Natural killer cell (primary cell): Measurements from ENCODE around the gene SCARB2. TPM values are rescaled to one million over a fixed set of nuclear protein-coding genes. Genes with fewer than 3 reads are reported as not detected.

Experiments
- ATAC-seq, 3 donors: fragments of 150-1000 bp in 2 of 3; fragments of 200-7000 bp in 1 of 3; cut with Tn5 transposase; 1 replicate in 1 of 3; 2 replicates in 2 of 3; pipeline ENCODE4 v1.10.0; 2021; ENCODE audit warnings: mild to moderate bottlenecking in 2 of 3, moderate library complexity in 2 of 3
- DNase-seq, 2 donors: peaks; one replicate each; pipeline versions ENCODE4 v3.0.0 to v3.0.0-alpha.2; 2013 to 2021; ENCODE audit warnings: mixed read lengths in 1 of 2
- H3K27ac ChIP-seq: one replicate; pipeline ENCODE4 v1.5.1; 2013; ENCODE audit warnings: mild to moderate bottlenecking, low read length
- H3K27me3 ChIP-seq: one replicate; pipeline ENCODE4 v1.6.1; 2013; ENCODE audit warnings: low read length; ENCODE audit not compliant: control insufficient read depth, insufficient read depth
- H3K36me3 ChIP-seq: one replicate; pipeline ENCODE4 v1.6.1; 2013; ENCODE audit warnings: low read length; ENCODE audit not compliant: control insufficient read depth, insufficient read depth
- H3K4me1 ChIP-seq: one replicate; pipeline ENCODE4 v1.6.1; 2013; ENCODE audit warnings: low read length; ENCODE audit not compliant: control insufficient read depth, insufficient read depth
- H3K4me3 ChIP-seq: one replicate; pipeline ENCODE4 v1.5.1; 2013; ENCODE audit warnings: low read length
- H3K9me3 ChIP-seq: one replicate; pipeline ENCODE4 v1.6.1; 2013; ENCODE audit warnings: low read length; ENCODE audit not compliant: control insufficient read depth, insufficient read depth
- H3K27ac Mint-ChIP-seq, 2 donors: one replicate each; pipeline ENCODE4 v1.8.0; 2022; ENCODE audit warnings: mild to moderate bottlenecking in 2 of 2, mixed read lengths in 2 of 2, moderate library complexity in 1 of 2
- H3K27me3 Mint-ChIP-seq, 2 donors: one replicate each; pipeline ENCODE4 v1.8.0; 2022; ENCODE audit warnings: low read depth in 2 of 2, mixed read lengths in 2 of 2
- H3K36me3 Mint-ChIP-seq: one replicate; pipeline ENCODE4 v1.8.0; 2022; ENCODE audit warnings: mixed read lengths
- H3K4me1 Mint-ChIP-seq, 2 donors: one replicate each; pipeline ENCODE4 v1.8.0; 2022; ENCODE audit warnings: mixed read lengths in 2 of 2
- H3K4me3 Mint-ChIP-seq: one replicate; pipeline ENCODE4 v1.8.0; 2022; ENCODE audit warnings: mild to moderate bottlenecking, moderate library complexity, mixed read lengths
- H3K9me3 Mint-ChIP-seq, 2 donors: one replicate each; pipeline ENCODE4 v1.8.0; 2022; ENCODE audit warnings: mixed read lengths in 2 of 2
- CTCF ChIP-seq: fragments of 200-600 bp; IDR thresholded peaks from one replicate; pipeline ENCODE4 v1.8.0; 2022; ENCODE audit warnings: antibody characterized with exemption
- WGBS: methylation state at CpG from one replicate; pipeline ENCODE4 v1.1.7; 2013; ENCODE audit warnings: missing lambda C conversion rate; ENCODE audit not compliant: insufficient coverage; 5-methylcytosine and 5-hydroxymethylcytosine counted together
- intact Hi-C: fragments of 100-400 bp; cut with micrococcal nuclease; formaldehyde crosslinking; loops from one replicate; pipeline ENCODE4 v1.14.2; 2022
- total RNA-seq, 4 donors: library from RNA; stranded (reverse); fragments of 120-200 nt in 1 of 4; gene quantifications; one replicate each; pipeline versions ENCODE4 v1.2.3 to v1.2.4, GENCODE V29; 2013 to 2022

Gene SCARB2
- total RNA-seq, 3 donors from 2014 or later (not counting 1 experiment from before 2014, with no cell fraction given), result 22.0 to 39.0 (median 30.4) TPM

- no peak for ATAC-seq
- no peaks in the 10 kb centered on the region for H3K9me3 ChIP-seq
- H3K36me3 ChIP-seq, result no peaks in the 10 kb centered on the region
- no peak overlapping the region for H3K27ac Mint-ChIP-seq
- no peak for DNase-seq
- H3K4me1 ChIP-seq, result peaks cover 2% of the 10 kb centered on the region
- H3K27me3 ChIP-seq, result peaks cover 8% of the 10 kb centered on the region
- no peaks in the 10 kb centered on the region for H3K36me3 Mint-ChIP-seq
- H3K4me3 Mint-ChIP-seq, result no peak overlapping the region
- intact Hi-C loops, result no loop called here
- H3K27me3 Mint-ChIP-seq, result peaks cover 45 to 84% of the 10 kb centered on the region in 2 donors
- H3K4me1 Mint-ChIP-seq, result peaks cover 0 to under 1% of the 10 kb centered on the region in 2 donors
- no peak overlapping the region for H3K4me3 ChIP-seq
- TF ChIP-seq CTCF, result no peak
- H3K9me3 Mint-ChIP-seq, result no peaks in the 10 kb centered on the region
- H3K27ac ChIP-seq, result no peak overlapping the region
- WGBS, result 86% methylated on average over 1 of the region's 1 CpG
These were observed 43.3 kb upstream of the SCARB2 start for GRCh38 chr4:76256968-76257367.

- Mint-ChIP-seq H3K27me3 (peaks cover 52 to 85% of the 10 kb centered on the region in 2 donors), H3K4me3 (no peak overlapping the region), H3K27ac (no peak overlapping the region), H3K4me1 (peaks cover 5 to 10% of the 10 kb centered on the region in 2 donors), H3K9me3 (no peaks in the 10 kb centered on the region), H3K36me3 (no peaks in the 10 kb centered on the region)
- peaks cover 14% of the 10 kb centered on the region for H3K27me3 ChIP-seq
- no peaks in the 10 kb centered on the region for H3K36me3 ChIP-seq
- H3K4me1 ChIP-seq, result peaks cover 10% of the 10 kb centered on the region
- no peak overlapping the region for H3K27ac ChIP-seq
- no peak for TF ChIP-seq CTCF
- H3K9me3 ChIP-seq, result no peaks in the 10 kb centered on the region
- no peak overlapping the region for H3K4me3 ChIP-seq
- 66% methylated on average over 6 of the region's 6 CpGs for WGBS
- intact Hi-C loops, result no loop called here
- DNase-seq (no peak), ATAC-seq (no peak)
These were observed 42.4 kb upstream of the SCARB2 start for GRCh38 chr4:76256032-76256431.

DNA sequence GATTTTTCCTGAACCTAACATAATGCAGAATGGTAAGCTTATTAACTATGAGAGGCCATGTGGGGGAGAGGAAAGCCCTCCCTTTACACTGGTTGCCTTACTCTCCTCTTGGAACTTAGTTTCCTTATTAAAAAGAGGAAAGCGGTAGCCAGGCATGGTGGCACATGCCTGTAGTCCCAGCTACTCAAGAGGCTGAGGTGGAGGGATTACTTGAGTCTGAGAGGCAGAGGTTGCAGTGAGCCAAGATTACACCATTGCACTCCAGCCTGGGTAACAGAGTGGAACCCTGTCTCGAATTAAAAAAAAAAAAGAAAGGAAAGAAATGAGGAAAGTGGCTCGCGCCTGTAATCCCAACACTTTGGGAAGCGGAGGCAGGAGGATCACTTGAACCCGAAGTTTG lies 39.9 kb upstream of the SCARB2 start:
- H3K4me3 Mint-ChIP-seq, result no peak overlapping the region

More for the DNA sequence above, 39.9 kb upstream of the SCARB2 start:
- H3K4me1 Mint-ChIP-seq, result peaks cover 8 to 13% of the 10 kb centered on the region in 2 donors
- peaks cover 30% of the 10 kb centered on the region for H3K27me3 ChIP-seq
- DNase-seq (no peak), ATAC-seq (no peak)
- H3K27ac ChIP-seq, result no peak overlapping the region
- no peaks in the 10 kb centered on the region for H3K9me3 Mint-ChIP-seq
- peaks cover 56 to 84% of the 10 kb centered on the region in 2 donors for H3K27me3 Mint-ChIP-seq
- H3K36me3 Mint-ChIP-seq, result no peaks in the 10 kb centered on the region
- H3K4me1 ChIP-seq, result peaks cover 12% of the 10 kb centered on the region
- no peaks in the 10 kb centered on the region for H3K36me3 ChIP-seq
- WGBS, result 86% methylated on average over 6 of the region's 6 CpGs
- no peak overlapping the region for H3K27ac Mint-ChIP-seq
- no peaks in the 10 kb centered on the region for H3K9me3 ChIP-seq
- no peak overlapping the region for H3K4me3 ChIP-seq
- TF ChIP-seq CTCF, result no peak
- intact Hi-C loops, result loop anchor here (5.0 kb wide), 1 partner anchor 41 kb away; the partner anchor contains the start of gene SCARB2
